HG03469 (cell line): Measurements from ENCODE around the gene LETM1.

Experiments used
- ATAC-seq: cut with Tn5 transposase; IDR thresholded peaks from one replicate; pipeline ENCODE4 v1.9.1; 2021; ENCODE audit warnings: mild to moderate bottlenecking, moderate library complexity, moderate number of reproducible peaks; ENCODE audit not compliant: unreplicated experiment

LETM1 gene

DNA sequence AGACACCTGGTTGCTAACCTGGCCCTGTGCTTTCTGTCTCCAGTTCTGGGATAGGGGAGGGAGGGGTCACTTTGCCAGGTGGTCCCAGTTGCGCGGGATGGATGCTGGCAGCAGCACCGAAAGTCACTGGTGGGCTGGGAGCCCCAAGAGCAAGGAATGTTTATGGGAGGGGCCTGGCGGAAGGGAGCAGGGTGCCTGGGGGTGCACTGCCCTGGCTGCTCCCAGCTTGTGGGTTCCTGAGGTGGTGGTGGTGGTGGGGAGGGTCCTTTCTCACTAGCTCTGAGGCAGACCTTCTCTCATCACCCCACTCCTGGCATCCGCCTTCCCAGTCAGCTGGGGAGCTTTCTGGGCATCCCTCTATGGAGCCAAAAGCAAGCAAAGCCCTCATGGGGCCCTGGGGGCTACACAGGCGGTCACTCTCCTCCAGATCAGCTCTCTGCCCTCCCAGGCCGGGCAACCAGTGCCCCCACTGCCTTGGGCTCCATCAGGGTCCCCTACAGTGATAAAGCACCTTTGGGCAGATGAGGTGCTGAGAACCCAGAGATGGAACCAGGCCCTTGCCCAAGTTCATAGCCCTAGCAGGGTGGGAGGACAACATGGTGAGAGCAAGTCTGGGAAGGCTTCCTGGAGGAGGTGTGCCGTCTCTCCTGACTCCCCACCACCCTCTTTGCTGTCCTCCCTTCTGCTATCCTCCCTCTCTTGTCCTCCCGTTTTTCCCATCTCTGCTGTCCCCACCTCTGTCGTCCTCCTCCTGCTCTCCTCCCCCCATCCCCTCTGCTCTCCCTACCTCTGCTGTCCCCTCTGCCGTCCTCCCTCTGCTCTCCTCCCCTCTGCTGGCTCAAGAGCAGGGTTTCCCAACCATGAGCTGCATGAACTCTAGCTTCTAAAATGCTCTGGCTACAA lies 46.9 kb downstream of the LETM1 start:
- no peak for ATAC-seq

GRCh38 chr4:1808396-1808795 lies 47.6 kb downstream of the LETM1 start:
- no peak for ATAC-seq

DNA sequence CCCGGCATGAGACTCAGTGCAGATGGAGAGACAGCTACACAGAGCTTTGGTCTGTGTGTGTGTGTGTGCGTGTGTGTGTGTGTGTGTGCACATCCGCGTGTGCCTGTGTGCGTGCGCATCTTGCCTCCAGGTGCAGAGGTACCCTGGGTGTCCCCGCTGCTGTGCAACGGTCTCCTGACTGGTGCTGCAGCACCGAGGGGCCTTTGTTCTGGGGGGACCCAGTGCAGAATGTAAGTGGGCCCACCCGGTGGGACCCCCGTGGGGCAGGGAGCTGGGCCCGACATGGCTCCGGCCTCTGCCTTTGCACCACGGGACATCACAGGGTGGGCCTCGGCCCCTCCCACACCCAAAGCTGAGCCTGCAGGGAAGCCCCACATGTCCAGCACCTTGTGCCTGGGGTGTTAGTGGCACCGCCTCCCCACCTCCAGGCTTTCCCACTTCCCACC lies 48.6 kb downstream of the LETM1 start:
- ATAC-seq, result no peak

DNA sequence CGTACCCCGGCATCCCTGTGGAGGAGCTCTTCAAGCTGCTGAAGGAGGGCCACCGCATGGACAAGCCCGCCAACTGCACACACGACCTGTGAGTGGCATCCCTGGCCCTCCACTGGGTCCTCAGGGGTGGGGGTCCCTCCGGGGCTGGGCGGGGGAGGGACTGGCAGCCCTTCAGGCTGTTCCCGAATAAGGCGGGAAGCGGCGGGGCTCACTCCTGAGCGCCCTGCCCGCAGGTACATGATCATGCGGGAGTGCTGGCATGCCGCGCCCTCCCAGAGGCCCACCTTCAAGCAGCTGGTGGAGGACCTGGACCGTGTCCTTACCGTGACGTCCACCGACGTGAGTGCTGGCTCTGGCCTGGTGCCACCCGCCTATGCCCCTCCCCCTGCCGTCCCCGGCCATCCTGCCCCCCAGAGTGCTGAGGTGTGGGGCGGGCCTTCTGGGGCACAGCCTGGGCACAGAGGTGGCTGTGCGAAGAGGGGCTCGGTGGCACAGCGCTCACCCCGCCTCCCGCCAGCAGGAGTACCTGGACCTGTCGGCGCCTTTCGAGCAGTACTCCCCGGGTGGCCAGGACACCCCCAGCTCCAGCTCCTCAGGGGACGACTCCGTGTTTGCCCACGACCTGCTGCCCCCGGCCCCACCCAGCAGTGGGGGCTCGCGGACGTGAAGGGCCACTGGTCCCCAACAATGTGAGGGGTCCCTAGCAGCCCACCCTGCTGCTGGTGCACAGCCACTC lies 49.2 kb downstream of the LETM1 start:
- no peak for ATAC-seq

DNA sequence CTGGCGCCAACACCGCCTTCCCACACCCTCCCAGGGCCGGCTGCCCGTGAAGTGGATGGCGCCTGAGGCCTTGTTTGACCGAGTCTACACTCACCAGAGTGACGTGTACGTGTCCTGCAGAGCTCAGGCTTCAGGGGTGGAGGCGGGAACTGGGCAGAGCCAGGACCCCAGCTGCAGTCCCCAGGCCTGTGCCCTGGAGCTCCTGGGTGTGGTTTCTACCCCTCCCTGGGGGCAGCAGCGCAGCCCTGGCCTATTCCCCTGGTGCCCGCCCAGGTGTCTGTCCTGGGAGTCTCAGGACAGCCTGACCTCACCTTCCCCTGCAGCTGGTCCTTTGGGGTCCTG lies 49.8 kb downstream of the LETM1 start:
- no peak for ATAC-seq

- ATAC-seq, result no peak
Observed at GRCh38 chr4:1805493-1806222, 50.3 kb downstream of the LETM1 start.

DNA sequence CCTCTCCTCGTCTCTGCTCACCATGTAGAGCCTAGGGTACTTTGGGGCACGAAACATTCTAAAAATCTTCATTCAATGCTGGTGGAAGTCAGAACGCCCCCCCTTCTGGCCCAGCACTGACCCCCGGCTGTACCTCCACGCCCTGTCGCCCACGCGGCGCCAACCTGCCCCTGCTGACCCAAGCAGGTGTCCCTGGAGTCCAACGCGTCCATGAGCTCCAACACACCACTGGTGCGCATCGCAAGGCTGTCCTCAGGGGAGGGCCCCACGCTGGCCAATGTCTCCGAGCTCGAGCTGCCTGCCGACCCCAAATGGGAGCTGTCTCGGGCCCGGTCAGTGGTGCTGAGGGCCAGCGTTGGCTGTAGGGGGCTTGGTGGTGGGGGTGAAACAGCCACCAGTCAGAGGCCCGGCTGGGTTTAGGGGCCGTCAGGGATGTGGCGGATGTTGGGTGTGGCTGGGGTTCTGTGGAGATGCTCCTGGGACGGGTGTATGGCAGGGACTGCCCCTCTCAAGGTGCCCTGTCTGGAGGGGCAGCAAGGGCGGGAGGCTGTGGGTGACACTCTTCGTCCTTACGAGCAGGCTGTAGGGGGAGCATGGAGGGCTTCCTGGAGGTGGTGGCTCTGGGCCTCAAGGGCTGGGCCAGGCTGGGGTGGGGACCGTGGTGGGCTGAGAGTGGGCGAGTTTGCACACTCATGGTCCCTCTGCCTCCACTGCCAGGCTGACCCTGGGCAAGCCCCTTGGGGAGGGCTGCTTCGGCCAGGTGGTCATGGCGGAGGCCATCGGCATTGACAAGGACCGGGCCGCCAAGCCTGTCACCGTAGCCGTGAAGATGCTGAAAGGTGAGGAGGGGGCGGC lies 51.1 kb downstream of the LETM1 start:
- ATAC-seq, result no peak

- no peak for ATAC-seq
Observed at GRCh38 chr4:1803523-1804423, 52.2 kb downstream of the LETM1 start.

GRCh38 chr4:1802720-1803522 lies 53.0 kb downstream of the LETM1 start:
- ATAC-seq, result no peak

GRCh38 chr4:1802151-1802715 lies 53.7 kb downstream of the LETM1 start:
- ATAC-seq, result no peak

DNA sequence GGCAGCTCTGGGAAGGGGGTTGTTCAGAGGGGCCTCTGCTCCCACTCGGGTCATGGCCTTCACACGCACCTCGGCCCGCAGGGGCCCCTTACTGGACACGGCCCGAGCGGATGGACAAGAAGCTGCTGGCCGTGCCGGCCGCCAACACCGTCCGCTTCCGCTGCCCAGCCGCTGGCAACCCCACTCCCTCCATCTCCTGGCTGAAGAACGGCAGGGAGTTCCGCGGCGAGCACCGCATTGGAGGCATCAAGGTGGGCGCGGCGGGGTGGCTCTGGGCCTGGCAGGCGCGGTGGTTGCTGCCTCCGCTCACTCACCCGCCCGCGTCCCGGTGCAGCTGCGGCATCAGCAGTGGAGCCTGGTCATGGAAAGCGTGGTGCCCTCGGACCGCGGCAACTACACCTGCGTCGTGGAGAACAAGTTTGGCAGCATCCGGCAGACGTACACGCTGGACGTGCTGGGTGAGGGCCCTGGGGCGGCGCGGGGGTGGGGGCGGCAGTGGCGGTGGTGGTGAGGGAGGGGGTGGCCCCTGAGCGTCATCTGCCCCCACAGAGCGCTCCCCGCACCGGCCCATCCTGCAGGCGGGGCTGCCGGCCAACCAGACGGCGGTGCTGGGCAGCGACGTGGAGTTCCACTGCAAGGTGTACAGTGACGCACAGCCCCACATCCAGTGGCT lies 54.5 kb downstream of the LETM1 start:
- ATAC-seq, result no peak

GRCh38 chr4:1800805-1801204 lies 55.2 kb downstream of the LETM1 start:
- no peak for ATAC-seq

DNA sequence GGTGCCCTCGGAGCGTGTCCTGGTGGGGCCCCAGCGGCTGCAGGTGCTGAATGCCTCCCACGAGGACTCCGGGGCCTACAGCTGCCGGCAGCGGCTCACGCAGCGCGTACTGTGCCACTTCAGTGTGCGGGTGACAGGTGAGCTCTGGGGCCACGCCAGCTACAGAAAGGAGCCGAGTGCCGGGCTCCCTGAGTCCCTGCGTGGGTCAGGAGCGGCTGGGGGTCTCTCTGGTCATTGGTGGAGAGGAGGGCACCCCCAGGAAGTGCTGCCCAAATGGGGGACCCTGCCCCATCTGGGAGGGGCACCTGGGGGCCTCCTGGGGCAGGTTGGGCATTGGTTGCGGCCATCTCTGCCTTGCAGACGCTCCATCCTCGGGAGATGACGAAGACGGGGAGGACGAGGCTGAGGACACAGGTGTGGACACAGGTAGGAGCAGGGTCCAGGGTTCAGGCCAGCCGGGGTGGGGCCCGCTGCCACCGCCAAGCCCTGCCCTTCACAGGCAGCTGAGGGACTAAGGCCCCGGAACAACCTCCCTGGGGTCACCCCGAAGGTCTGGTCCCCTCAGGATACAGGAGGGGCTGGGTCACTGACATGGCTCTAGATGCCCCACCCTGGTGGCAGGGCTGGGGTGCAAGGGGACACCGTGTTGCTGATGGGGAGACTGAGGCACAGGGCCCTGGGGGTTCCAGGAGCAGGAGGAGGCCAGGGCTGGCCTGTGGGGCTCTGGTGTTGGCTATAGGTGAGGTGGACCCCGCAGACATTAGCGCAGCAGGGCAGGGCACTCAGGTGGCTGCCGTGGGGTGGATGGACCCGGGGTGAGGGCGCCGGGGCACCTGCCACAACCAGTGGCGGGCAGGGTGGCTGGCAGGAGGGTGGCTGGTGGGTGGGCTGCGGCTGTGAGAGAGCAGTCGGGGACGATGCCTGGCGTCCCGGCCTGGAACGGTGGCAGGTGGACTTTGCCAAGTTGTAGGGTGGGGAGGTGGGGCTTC lies 56.3 kb downstream of the LETM1 start:
- ATAC-seq, result no peak

DNA sequence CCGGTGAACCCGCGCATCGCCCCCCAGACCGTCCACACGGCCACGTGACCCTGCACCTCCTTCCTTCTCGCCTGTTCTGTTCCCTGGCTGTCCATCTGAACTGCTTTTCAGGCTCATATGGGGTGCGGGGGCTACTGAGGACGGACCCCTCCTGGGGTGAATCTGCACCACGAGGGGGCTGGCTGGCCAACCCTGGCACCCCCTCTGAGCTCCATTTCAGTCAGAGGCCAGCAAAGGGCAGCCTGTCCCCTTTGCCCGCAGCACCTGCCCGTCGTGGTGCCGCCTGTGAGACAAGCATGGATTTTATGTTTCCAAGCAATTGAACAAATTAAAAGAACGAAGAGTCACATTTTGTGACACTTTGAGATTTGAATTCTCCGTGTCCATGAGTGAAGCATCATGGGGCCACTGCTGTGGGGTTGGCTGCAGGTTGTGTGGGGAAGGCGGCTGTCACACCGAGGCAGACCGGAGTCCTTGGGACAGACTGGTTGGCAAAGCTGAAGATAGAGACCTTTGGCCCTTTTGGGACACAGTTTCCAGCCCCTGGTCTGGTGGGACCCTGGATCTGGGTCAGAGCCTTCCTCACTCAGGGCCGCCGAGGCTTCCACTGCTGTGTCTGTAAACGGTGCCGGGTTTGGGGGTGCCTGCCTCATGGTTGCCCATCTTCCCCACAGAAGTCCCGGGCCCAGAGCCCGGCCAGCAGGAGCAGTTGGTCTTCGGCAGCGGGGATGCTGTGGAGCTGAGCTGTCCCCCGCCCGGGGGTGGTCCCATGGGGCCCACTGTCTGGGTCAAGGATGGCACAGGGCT lies 57.2 kb downstream of the LETM1 start:
- no peak for ATAC-seq

DNA sequence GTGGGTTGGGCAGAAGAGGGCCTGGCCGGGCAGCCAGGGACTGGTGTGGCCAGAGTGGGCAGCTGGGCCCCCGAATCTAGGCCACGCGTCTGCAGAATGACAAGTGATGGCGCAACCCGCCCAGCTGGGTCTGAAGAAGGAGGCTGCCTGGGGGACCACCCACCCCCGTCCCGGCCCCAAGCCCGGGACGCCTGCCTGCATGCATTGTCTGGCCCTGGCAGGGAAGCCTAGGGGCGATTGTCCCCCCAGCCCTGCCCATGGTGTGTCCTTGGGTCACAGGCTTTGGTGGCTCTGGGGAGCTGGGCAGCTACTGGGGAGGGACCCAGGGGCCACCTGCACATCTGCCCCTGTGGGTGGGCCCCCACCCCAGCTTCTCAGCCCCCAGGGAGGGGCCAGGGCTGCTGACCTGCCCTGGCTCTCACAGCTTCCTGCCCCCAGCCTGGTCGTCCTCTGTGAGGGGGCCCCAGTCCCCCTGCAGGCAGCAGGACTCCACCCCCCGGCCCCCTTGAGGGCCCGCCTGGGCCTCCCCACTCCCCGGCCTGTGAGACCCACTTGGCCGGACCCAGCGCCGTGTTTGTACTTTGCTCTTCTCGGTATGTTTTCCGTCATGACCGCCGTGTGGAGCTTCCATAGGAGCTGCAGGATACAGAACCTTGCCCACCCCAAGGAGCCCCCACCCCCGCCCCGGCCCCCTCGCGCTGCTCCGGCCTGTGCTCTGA lies 57.9 kb downstream of the LETM1 start:
- no peak for ATAC-seq
